HL-60 (cell line): ENCODE data around the gene FLT4.

Experiments
- DNase-seq, 2 experiments: peaks; one replicate each; pipeline ENCODE4 v3.0.0-alpha.2; 2010 to 2020; ENCODE audit warnings: low read depth in 1 of 2, low spot score in 1 of 2
- H3K27ac ChIP-seq: fragments of 250-450 bp; sonication (Bioruptor Pico); replicated peaks from 2 replicates; pipeline ENCODE4 v1.5.1; 2020; ENCODE audit warnings: mild to moderate bottlenecking, moderate library complexity
- H3K27me3 ChIP-seq: fragments of 250-450 bp; sonication (Bioruptor Pico); 2 replicates; pipeline ENCODE4 v1.5.1; 2021; ENCODE audit warnings: mild to moderate bottlenecking, moderate library complexity; ENCODE audit not compliant: insufficient read depth, poor library complexity, severe bottlenecking
- H3K4me3 ChIP-seq: replicated peaks from 2 replicates; pipeline ENCODE4 v1.5.1; 2011; ENCODE audit warnings: mild to moderate bottlenecking, control low read depth, low read length; ENCODE audit not compliant: insufficient read depth
- CTCF ChIP-seq: IDR thresholded peaks from one replicate; pipeline ENCODE4 v1.5.1; 2011; ENCODE audit warnings: low read length, control low read depth, inconsistent platforms; ENCODE audit not compliant: insufficient read depth
- GABPA ChIP-seq: IDR thresholded peaks from 2 replicates; pipeline ENCODE4 v1.6.1; 2012; ENCODE audit warnings: low read depth
- POLR2AphosphoS5 ChIP-seq: IDR thresholded peaks from 2 replicates; pipeline ENCODE4 v1.6.1; 2012; ENCODE audit warnings: low read depth
- REST ChIP-seq: IDR thresholded peaks from 2 replicates; pipeline ENCODE4 v1.6.1; 2012; ENCODE audit warnings: low read depth; ENCODE audit not compliant: insufficient replicate concordance
- SPI1 ChIP-seq: IDR thresholded peaks from 2 replicates; pipeline ENCODE4 v1.6.1; 2012; ENCODE audit warnings: low read depth, mild to moderate bottlenecking, borderline replicate concordance

The FLT4 gene

GRCh38 chr5:180611140-180611850 lies 38.1 kb downstream of the FLT4 start:
- DNase-seq: no peak
- no peak for TF ChIP-seq CTCF
- Histone ChIP-seq H3K27ac (no peak overlapping the region), H3K4me3 (no peak overlapping the region), H3K27me3 (no peaks in the 10 kb centered on the region)

GRCh38 chr5:180609817-180610550 lies 39.4 kb downstream of the FLT4 start:
- Histone ChIP-seq H3K27ac (no peak overlapping the region), H3K4me3 (no peak overlapping the region), H3K27me3 (no peaks in the 10 kb centered on the region)
- no peak for DNase-seq
- no peak for TF ChIP-seq SPI1
- no peak for TF ChIP-seq REST
- TF ChIP-seq CTCF: no peak
- TF ChIP-seq GABPA: no peak
- TF ChIP-seq POLR2AphosphoS5: no peak

GRCh38 chr5:180609386-180609785 lies 40.0 kb downstream of the FLT4 start:
- TF ChIP-seq REST (no peak), CTCF (no peak), GABPA (no peak), SPI1 (no peak), POLR2AphosphoS5 (no peak)
- H3K27ac ChIP-seq: no peak overlapping the region
- H3K4me3 ChIP-seq: no peak overlapping the region
- no peak for DNase-seq
- no peaks in the 10 kb centered on the region for H3K27me3 ChIP-seq
